Activated CD8-positive, alpha-beta memory T cell treated with anti-CD3 and anti-CD28 coated beads for 48 hours (primary cell): ENCODE results near the gene SCO2.
"Not testable (repeated sequence)": the region's sequence is repeated elsewhere in the genome, so short reads cannot be mapped to it uniquely, and the experiment has no call there.

Experiments
- DNase-seq, 3 experiments: peaks; one replicate each; pipeline ENCODE4 v3.0.0-alpha.2; 2020; ENCODE audit warnings: low read depth in 2 of 3, low spot score in 2 of 3

SCO2 gene

DNA sequence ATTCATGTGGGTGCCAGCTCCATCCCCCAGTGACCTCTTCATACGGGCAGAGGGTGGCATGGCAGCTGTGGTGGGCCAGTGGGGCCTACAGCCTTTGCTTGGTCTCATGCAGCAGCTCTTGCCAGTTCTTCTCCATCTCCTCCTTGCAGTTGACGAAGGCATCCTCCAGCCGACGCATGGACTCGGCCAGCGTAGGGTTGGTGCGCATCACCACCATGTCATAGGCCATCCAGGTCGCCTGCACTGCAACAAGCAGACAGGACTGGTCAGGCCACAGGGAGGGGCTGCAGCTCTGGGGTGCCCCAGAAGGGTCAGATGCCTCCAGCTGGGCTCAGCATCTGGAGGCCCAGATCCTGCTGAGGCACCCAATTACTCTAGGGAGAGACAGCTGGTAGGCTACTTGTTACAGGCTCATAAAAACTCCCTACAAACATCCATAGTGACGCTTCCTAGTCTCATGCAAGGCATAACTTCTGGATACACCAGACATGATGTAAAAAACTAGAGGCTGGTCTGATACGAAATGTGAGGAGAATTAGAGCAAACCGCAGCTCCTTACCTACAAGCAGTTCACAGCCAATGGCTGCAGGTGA, 25.9 kb upstream of the SCO2 start:
- DNase-seq = no peak

DNA sequence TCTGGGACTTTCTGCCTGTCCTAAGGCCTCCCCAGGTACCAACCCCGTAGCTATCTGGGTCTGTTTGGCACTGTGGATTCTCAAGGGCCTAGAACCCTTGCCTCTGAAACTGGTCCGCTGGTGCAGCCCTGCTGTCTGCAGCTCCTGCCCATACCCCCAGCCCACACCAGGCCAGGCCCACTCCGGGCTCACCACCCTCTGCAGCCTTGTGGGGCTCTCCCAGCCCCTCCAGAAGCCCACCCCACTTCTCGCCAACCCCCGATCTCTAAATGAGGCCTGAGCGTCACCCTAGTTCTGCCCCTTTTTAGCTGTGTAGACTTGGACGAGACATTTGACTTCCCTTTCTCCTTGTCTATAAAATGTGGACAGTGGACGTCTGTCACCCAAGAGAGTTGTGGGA, 25.0 kb upstream of the SCO2 start:
- no peak for DNase-seq

DNA sequence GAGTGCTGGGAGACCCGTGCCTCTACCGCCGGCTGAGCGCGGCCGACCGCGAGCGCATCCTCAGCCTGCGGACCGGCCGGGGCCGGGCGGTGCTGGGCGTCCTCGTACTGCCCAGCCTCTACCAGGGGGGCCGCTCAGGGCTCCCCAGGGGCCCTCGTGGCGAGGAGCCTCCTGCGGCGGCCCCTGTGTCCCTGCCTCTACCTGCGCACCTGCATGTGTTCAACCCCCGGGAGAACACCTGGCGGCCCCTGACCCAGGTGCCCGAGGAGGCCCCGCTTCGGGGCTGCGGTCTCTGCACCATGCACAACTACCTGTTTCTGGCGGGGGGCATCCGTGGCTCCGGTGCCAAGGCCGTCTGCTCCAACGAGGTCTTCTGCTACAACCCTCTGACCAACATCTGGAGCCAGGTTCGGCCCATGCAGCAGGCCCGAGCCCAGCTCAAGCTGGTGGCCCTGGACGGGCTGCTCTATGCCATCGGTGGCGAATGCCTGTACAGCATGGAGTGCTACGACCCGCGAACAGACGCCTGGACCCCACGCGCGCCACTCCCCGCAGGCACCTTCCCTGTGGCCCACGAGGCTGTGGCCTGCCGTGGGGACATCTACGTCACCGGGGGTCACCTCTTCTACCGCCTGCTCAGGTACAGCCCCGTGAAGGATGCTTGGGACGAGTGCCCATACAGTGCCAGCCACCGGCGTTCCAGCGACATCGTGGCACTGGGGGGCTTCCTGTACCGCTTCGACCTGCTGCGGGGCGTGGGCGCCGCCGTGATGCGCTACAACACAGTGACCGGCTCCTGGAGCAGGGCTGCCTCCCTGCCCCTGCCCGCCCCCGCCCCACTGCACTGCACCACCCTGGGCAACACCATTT, 23.8 kb upstream of the SCO2 start:
- no peak for DNase-seq

DNA sequence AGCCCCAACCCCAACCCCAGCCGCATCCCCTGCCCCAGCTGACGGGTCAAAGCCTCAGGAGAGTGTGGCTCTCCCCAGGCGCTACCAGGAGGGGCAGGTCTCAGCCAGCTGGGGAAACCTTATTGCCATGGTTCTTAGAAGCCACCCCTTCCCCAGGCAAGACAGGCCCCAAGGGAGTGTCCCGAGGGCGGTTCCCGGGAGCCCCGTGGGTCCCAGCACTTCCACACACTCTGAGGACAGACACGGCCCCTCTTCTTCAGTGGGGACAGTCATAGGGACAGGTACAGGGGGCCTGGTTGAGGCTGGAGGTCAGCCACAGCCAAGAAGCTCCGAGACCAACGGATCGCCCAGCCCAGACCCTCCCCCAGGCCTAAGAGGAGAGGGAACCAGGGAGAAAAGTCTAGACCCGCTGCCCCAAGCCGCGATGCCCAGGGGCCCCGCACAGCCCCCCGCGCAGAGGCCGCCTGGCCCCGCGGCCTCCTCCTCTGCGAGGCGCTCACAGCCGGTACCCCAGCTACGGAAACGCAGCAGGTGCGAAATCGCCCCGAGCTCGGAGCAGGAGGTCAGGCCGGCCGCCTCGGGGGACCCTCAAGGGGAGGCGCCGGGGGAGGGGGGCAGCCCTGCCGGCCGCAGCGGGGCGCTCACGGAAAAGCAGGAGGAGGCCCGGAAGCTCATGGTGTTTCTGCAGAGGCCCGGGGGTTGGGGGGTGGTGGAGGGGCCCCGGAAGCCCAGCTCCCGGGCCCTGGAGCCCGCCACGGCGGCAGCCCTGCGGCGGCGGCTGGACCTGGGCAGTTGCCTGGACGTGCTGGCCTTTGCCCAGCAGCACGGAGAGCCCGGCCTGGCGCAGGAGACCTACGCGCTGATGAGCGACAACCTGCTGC, 22.9 kb upstream of the SCO2 start:
- DNase-seq = no peak

DNA sequence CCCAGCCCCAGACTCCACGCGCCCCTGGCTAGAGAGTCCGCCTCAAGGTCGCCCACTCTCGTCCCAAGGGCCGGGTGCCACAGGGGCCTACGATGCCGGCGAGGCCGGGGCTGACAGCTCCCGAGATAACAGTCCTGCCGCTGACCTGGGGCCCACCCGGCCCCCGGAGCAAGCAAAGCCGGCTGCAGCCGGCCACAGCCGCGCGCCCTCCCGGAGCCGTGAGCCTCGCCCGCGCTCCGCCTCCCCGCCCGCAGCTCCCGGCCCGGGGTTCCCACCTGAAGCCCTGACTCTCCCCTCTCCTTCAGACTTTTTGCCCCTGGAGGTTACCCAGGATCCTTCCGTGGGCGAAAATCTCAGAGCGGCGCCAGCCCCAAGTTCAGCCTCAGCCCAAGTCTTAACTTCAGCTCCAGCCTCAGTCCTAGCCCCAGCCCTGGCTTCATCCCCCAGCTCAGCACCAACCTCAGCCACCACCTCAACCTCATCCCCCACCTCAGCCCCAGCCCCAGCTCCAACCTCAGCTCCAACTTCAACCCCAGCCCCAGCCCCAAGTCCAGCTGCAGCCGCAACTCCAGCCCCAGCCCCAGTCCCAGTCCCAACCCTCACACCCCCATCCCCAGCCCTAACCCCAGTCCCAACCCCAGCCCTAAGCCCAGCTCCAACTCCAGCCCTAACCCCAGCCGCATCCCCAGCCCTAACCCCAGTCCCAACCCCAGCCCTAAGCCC, 22.0 kb upstream of the SCO2 start:
- no peak for DNase-seq

DNA sequence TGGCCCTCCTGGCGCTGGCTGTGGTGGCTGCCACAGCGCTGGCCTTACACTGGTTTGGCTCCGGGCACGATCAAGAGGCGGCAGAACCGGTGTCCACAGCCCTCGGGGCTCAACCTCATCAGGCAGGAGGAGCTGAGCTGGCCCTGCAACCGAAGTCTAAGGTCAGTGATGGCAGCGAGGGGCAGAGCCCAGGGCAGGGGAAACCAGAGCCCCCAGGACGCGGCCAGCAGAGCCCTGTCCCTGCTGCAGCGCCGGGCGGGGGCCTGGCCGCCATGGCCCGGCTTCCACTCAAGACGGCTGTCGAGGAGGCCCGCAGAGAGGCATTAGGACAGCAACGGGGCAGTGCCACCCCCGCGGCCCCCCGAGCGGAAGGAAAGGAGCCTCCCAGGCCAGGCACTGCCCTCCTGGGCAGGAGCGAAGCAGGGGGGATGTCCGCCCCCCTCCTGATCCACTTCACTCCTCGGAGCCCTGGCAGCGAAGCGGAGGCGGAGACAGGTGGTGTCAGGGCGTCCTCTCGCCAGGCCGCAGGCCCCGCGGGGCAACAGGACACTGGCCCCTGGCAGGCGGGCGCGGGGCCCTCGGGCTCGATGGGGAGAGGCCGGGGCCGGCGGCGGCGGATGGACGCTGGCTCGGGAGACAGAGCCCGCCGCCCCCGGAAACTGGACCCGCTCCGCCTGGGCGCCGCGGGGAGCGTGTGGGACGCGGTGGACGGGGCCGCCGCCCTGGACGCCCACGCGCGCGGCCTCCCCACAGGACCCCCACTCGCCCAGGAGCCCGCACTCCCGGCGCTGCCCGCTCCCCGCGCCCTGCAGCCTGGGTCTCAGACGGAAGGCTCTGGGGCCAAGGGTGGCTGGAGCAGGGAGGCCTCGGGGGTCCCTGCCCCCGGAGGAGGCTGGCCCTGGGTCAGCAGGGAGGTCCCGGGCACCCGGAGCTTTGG, 21.2 kb upstream of the SCO2 start:
- DNase-seq = no peak

DNA sequence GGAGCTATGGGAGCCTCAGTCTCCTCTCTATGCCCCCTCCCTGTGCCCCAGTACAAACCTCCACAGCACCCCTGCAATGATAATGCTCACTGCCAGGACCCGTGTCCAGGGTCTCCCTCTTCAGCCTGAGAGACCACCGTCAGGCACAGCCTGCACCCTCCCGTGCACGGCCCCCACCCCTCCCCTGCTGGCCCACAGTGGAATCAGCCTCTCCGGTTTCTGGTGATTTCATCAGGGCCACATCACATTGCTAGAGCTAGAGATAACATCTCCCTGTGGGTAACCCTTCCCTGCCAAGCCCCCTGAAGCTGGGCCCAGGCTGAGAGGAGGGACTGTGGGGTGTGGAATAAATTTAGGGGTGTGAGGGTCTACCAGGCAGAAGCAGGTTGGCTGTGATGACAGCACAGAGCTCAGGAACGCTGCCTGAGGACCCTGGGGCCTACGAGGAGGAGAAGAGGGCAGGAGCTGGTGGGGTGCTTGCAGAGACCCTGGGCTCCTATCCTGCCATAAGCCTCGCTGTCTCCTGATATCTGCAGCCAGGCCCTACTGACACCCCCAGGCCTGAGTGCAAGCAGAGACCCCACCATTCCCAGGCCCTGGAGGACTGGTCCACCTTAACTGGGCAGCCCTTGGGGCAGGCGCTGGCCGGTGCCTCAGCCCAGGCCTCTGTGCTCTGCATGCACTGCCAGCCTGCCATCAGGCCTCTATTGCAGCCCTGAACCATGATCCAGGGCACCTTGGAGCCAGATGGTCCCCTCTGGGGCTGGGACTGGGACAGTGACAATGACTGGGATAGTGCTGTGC, 20.3 kb upstream of the SCO2 start, which contains the start of gene KLHDC7B:
TSS of gene KLHDC7B (plus strand) at position 378 of the 804 bp plus-strand sequence. CDS start at position 723, 345 bp downstream.
- no peak for DNase-seq

DNA sequence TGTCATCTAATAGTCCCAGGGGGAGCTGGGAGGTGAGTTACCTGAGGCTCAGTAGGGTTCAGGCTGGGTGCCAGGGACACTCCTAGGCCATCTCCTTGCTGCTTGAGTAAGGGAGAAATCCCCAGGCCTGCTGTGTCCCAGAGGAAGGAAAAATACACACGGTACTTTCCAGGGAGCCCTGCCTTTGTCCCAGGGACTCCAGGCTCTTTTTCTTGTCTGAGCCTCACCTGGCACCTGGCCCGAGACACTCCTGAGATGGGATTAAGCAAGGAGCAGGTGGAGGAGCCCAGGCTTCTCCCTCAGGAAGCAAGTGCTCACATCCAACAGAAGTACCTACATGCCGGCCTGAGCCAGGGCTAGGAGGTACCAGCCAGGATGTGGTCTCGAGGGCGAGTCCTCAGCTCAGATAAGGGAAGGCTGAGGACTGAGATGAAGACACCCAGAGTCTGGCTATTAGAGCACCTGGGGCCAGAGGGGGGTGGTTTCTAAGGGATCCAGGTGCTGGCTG, 19.4 kb upstream of the SCO2 start:
- DNase-seq = no peak

DNA sequence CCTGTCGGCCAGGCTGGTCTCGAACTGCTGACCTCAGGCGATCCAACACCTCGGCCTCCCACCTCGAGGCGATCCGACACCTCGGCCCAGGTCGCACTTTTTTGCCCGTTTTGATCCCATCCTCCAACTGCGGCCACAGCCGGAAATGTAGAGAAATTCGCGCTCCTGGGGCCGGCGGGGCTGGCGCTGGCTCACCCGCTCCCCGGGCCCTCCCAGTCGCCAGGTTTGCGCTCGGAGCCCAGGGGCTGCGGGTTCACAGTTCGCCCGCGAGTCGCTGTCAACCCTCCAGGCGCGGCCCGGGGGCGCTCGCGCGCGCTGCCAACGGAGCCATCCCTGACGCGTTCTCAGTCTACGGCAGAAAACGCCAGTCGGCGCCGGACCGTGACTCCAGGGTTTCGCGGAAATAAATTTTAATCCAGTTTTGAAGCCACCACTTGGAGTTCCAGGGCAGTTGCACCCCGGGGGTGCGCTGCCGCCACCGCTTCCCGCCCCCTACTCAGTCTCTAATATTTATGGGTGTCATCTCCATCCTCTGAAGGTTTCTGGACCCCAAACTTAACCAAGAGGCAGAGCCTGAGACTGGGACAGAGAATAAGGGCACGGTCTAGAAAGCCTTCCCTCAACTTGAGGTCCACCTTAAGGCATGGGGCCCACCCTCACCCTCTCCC, 18.8 kb upstream of the SCO2 start:
- peak in 2 of 3 experiments; percentile 70 to 73 for DNase-seq

DNA sequence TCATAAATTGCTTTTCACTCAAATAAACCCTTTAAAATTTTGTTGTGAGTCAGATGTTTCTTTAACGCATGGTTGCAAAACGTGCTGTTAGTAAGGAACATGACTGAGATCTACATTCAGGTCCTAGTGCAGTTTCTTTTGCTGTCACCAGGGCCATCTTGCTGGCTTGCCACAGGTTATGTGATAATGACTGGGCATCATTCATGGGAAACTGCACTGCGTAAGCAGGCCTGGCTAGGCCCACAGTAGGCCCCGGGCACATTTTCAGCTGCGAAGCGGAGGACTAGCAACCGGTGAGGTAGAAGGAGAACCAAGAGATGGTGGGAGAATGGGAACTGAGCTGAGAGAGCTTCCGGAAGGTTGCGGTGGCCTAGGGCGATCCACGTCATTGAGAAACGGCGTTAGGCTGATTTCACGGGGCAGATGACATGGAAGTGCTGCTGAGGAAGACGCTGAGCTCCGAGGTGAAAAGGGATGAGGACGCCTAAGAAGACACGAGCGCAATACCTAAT, 17.1 kb upstream of the SCO2 start:
- no peak for DNase-seq

DNA sequence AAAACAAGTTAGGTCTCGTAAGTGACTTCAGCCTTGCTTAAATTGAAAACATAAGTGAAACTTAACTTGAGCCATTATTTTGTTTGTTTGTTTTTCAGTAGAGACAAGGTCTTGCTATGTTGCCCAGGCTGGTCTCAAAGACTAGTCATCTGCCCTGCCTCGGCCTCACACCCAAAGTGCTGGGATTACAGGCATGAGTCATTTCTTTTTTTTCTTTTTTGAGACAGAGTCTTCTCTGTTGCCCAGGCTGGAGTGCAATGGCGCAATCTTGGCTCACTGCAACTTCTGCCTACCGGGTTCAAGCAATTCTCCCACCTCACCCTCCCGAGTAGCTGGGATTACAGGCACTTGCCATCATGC, 16.2 kb upstream of the SCO2 start:
- DNase-seq = not testable (repeated sequence)

DNA sequence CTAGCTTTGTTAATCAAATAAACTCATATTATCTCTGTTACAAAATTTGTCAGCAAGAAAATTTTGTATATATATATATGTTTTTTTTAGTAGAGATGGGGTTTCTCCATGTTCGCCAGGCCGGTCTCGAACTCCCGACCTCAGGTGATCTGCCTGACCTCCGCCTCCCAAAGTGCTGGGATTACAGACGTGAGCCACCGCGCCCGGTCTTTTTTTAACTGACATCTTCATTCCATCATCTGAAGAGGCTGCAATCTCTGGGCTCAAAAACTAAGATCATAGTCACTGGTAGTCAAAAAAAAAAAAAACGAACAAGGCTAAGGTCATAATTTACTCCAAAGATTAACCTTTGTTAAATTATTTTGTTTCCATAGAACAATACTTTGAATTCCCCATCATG, 15.0 kb upstream of the SCO2 start:
- no peak for DNase-seq

DNA sequence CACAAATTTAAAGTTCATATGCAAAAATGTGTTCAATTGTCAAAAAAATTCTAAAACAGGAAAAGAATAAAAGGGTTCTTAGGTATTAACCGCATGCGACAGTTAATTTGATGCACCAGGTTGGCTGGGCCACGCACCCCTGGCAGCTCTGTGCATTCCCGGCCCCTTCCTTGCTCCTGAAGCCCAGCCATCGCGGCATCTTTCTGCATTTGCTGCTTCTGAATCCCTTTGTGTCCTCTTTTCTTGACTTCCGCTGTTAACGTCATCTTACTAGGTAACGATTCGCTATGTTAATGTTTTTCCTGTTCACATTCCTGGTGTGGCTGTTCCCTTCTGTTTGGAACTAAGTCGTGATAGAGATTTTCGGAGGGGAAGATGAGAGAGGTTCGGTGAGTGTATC, 12.4 kb upstream of the SCO2 start:
- DNase-seq = no peak

DNA sequence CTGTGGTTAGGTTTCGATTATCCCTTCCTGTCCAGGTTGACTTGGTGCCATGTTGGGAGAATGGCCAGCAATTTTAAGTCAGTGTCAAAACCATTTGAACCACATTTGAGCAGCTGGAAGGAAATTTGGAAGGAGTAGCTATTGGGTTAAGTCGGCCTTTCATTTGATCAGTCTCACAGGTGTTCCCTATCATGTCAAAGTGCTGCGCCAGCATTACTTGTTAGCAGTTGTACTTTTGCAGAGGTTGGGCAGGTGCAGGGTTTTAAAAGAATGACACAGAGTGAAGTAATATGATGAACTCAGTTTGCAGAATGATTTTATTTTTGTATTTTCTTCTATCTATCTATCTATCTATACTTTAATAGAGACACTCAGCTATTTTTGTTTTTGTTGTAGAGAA, 10.8 kb upstream of the SCO2 start:
- no peak for DNase-seq

DNA sequence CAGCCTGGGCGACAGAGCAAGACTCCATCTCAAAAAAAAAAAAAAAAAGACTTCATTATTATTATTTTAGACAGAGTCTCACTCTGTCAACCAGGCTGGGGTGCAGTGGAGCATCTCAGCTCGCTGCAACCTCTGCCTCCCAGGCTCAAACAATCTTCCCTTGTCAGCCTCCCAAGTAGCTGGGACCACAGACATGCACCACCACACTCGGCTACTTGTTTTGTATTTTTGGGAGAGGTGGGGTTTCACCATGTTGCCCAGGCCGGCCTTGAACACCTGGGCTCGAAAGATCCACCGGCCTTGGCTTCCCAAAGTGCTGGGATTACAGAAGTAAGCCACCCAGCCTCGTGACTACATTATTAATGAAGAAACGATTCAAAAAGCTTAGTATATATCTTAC, 9.7 kb upstream of the SCO2 start:
- DNase-seq = no peak

DNA sequence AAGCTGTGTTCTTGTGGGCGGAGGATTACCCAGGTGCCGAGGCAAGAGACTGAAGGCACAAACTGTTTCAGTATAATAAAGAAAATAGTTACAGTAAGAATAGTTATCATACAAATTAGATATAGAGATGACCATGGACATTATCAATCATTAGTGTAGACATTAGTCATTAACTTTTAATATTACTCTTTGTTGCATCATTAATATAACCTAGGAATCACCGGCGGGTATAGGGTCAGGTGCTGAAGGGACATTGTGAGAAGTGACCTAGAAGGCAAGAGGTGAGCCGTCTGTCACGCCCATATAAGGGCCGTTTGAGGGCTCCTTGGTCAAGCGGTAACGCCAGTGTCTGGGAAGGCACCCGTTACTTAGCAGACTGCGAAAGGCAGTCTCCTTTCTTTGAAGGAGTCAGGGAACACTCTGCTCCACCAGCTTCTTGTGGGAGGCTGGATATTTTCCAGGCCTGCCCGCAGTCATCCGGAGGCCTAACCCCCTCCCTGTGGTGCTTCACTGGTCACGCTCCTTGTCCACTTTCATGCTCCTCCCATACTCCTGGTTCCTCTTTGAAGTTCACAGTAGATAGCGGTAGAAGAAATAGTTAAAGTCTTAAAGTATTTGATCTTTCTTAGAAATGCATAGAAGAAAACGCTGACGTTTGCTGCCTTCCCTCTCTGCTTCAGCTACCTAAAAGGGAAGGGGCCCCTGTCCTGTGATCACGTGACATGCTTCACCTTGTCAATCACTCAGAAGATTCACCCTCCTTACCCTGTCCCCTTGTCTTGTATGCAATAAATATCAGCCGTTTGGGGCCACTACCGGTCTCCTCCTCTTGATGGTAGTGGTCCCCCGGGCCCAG, 8.7 kb upstream of the SCO2 start:
- not testable (repeated sequence) for DNase-seq
